Measurements from ENCODE around the gene ACKR4. TPM values are rescaled to one million over a fixed set of nuclear protein-coding genes. Genes with fewer than 3 reads are reported as not detected.

ACKR4 gene
- total RNA-seq, 1 experiment from 2014 or later: not detected

DNA sequence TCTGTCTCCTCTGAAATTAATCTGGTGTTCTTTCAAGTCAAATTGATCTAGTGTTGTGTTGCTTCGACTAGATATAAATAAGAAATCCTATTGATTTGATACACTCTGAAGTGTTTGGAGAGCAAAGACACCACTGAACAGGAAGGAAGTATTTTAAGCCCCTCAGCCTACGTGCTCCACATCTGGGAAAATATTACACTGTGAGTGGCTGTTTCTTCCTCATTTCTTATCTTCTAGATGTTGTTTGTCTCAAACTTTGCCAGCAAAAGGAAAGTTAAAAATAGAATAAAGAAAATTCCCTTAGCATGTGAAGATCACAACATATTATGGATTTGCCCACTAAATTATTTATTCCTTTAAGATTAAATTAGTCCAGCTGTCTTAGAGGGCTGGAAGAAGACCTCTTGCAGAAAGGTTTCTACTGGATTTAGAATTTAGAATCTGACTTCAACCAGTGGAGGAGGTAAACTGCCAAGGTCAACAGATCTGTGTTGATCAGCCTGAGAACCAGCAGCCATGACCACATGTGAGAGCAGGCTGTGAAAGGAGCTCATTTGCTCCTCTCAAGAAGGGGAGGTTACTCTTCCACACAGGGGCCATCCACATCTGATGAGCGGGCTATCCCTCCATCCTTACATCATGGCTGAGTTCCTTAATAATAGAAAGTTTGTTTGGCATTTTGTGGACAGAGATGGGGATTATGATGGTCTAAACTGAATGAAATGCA is 46.3 kb upstream of the ACKR4 start:
- ChIA-PET POLR2A (no interaction called here), CTCF (interaction anchor here (0.8 kb wide), 1 partner anchor 15 kb away, joined by 6 read pairs; no protein-coding TSS in a partner anchor)
- no peak overlapping the region for H3K27ac Mint-ChIP-seq
- peaks cover 4% of the 10 kb centered on the region; the same call in 1 of the 2 replicates for H3K9me3 Mint-ChIP-seq
- no peak for ATAC-seq
- TF ChIP-seq JUN (CRISPR knock-in tag; IDR thresholded peaks at IDR 0.05) (no peak), GABPB1 (CRISPR knock-in tag; IDR thresholded peaks at IDR 0.05) (no peak), MYBL2 (CRISPR knock-in tag; IDR thresholded peaks at IDR 0.05) (no peak), SMAD4 (CRISPR knock-in tag; IDR thresholded peaks at IDR 0.05) (no peak), ZNF671 (CRISPR knock-in tag; IDR thresholded peaks at IDR 0.05) (no peak), NFATC4 (CRISPR knock-in tag; IDR thresholded peaks at IDR 0.05) (no peak), ZNF121 (CRISPR knock-in tag; IDR thresholded peaks at IDR 0.05) (no peak), ETV6 (CRISPR knock-in tag; IDR thresholded peaks at IDR 0.05) (no peak), KAT7 (CRISPR knock-in tag; IDR thresholded peaks at IDR 0.05; ENCODE audit: borderline replicate concordance) (no peak), NR3C1 (CRISPR knock-in tag; conservative IDR thresholded peaks at IDR 0.05; ENCODE audit: low read depth) (no peak), PRRX2 (CRISPR knock-in tag; IDR thresholded peaks at IDR 0.05) (no peak), ESRRA (CRISPR knock-in tag; IDR thresholded peaks at IDR 0.05; ENCODE audit: borderline replicate concordance) (no peak), GRHL2 (CRISPR knock-in tag; IDR thresholded peaks at IDR 0.05; ENCODE audit: insufficient replicate concordance, severe bottlenecking) (no peak)
- TF ChIP-seq, protein P1, sequence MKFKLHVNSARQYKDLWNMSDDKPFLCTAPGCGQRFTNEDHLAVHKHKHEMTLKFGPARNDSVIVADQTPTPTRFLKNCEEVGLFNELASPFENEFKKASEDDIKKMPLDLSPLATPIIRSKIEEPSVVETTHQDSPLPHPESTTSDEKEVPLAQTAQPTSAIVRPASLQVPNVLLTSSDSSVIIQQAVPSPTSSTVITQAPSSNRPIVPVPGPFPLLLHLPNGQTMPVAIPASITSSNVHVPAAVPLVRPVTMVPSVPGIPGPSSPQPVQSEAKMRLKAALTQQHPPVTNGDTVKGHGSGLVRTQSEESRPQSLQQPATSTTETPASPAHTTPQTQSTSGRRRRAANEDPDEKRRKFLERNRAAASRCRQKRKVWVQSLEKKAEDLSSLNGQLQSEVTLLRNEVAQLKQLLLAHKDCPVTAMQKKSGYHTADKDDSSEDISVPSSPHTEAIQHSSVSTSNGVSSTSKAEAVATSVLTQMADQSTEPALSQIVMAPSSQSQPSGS (CRISPR knock-in tag; IDR thresholded peaks at IDR 0.05; ENCODE audit: borderline replicate concordance, low read depth): no peak
- TF ChIP-seq, protein P2, sequence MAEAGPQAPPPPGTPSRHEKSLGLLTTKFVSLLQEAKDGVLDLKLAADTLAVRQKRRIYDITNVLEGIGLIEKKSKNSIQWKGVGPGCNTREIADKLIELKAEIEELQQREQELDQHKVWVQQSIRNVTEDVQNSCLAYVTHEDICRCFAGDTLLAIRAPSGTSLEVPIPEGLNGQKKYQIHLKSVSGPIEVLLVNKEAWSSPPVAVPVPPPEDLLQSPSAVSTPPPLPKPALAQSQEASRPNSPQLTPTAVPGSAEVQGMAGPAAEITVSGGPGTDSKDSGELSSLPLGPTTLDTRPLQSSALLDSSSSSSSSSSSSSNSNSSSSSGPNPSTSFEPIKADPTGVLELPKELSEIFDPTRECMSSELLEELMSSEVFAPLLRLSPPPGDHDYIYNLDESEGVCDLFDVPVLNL (CRISPR knock-in tag; IDR thresholded peaks at IDR 0.05; ENCODE audit: borderline replicate concordance, low read depth): no peak
- TF ChIP-seq, protein P3, sequence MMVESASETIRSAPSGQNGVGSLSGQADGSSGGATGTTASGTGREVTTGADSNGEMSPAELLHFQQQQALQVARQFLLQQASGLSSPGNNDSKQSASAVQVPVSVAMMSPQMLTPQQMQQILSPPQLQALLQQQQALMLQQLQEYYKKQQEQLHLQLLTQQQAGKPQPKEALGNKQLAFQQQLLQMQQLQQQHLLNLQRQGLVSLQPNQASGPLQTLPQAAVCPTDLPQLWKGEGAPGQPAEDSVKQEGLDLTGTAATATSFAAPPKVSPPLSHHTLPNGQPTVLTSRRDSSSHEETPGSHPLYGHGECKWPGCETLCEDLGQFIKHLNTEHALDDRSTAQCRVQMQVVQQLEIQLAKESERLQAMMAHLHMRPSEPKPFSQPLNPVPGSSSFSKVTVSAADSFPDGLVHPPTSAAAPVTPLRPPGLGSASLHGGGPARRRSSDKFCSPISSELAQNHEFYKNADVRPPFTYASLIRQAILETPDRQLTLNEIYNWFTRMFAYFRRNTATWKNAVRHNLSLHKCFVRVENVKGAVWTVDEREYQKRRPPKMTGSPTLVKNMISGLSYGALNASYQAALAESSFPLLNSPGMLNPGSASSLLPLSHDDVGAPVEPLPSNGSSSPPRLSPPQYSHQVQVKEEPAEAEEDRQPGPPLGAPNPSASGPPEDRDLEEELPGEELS (CRISPR knock-in tag; IDR thresholded peaks at IDR 0.05): no peak
- TF ChIP-seq, protein P4, sequence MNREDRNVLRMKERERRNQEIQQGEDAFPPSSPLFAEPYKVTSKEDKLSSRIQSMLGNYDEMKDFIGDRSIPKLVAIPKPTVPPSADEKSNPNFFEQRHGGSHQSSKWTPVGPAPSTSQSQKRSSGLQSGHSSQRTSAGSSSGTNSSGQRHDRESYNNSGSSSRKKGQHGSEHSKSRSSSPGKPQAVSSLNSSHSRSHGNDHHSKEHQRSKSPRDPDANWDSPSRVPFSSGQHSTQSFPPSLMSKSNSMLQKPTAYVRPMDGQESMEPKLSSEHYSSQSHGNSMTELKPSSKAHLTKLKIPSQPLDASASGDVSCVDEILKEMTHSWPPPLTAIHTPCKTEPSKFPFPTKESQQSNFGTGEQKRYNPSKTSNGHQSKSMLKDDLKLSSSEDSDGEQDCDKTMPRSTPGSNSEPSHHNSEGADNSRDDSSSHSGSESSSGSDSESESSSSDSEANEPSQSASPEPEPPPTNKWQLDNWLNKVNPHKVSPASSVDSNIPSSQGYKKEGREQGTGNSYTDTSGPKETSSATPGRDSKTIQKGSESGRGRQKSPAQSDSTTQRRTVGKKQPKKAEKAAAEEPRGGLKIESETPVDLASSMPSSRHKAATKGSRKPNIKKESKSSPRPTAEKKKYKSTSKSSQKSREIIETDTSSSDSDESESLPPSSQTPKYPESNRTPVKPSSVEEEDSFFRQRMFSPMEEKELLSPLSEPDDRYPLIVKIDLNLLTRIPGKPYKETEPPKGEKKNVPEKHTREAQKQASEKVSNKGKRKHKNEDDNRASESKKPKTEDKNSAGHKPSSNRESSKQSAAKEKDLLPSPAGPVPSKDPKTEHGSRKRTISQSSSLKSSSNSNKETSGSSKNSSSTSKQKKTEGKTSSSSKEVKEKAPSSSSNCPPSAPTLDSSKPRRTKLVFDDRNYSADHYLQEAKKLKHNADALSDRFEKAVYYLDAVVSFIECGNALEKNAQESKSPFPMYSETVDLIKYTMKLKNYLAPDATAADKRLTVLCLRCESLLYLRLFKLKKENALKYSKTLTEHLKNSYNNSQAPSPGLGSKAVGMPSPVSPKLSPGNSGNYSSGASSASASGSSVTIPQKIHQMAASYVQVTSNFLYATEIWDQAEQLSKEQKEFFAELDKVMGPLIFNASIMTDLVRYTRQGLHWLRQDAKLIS (CRISPR knock-in tag; IDR thresholded peaks at IDR 0.05; ENCODE audit: borderline replicate concordance): no peak
- TF ChIP-seq, protein P5, sequence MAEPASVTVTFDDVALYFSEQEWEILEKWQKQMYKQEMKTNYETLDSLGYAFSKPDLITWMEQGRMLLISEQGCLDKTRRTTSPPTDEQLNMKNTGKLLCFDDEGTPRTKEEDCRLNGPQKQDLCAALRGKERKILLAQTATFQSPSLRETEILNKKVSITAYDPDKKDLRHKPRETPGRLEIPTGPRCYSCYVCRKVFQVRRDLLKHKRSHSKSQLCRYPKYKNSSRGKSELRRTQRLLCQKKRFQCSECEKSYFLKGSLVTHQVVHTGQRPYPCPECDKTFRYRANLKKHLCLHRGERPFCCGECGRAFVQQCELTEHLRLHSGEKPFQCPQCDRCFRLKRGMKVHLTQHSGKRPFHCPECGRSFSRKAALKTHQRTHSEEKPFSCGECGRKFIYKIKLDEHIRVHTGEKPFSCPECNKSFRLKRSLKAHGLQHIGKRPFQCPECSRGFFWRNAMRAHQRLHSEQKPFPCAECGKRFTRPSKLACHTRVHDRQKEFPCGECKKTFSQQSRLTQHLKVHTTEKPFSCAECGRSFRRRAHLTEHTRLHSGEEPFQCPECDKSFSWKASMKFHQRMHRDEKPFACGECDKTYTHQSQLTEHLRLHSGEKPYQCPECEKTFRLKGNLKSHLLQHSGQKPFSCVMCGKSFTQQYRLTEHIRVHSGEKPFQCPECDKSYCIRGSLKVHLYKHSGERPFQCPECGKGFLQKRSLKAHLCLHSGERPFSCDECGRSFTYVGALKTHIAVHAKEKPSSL (CRISPR knock-in tag; conservative IDR thresholded peaks at IDR 0.05): no peak
- TF ChIP-seq, protein P6, sequence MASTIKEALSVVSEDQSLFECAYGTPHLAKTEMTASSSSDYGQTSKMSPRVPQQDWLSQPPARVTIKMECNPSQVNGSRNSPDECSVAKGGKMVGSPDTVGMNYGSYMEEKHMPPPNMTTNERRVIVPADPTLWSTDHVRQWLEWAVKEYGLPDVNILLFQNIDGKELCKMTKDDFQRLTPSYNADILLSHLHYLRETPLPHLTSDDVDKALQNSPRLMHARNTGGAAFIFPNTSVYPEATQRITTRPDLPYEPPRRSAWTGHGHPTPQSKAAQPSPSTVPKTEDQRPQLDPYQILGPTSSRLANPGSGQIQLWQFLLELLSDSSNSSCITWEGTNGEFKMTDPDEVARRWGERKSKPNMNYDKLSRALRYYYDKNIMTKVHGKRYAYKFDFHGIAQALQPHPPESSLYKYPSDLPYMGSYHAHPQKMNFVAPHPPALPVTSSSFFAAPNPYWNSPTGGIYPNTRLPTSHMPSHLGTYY (CRISPR knock-in tag; IDR thresholded peaks at IDR 0.05): no peak
- TF ChIP-seq, protein P7, sequence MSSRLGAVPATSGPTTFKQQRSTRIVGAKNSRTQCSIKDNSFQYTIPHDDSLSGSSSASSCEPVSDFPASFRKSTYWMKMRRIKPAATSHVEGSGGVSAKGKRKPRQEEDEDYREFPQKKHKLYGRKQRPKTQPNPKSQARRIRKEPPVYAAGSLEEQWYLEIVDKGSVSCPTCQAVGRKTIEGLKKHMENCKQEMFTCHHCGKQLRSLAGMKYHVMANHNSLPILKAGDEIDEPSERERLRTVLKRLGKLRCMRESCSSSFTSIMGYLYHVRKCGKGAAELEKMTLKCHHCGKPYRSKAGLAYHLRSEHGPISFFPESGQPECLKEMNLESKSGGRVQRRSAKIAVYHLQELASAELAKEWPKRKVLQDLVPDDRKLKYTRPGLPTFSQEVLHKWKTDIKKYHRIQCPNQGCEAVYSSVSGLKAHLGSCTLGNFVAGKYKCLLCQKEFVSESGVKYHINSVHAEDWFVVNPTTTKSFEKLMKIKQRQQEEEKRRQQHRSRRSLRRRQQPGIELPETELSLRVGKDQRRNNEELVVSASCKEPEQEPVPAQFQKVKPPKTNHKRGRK (CRISPR knock-in tag; IDR thresholded peaks at IDR 0.05; ENCODE audit: borderline replicate concordance): no peak
- H3K4me3 Mint-ChIP-seq: no peak overlapping the region
- H3K4me1 Mint-ChIP-seq: peaks cover 13% of the 10 kb centered on the region
- H3K27me3 Mint-ChIP-seq (ENCODE audit: low read depth): no peaks in the 10 kb centered on the region
- no peaks in the 10 kb centered on the region for H3K36me3 Mint-ChIP-seq
- no peak for DNase-seq (ENCODE audit: low spot score)
